Body of pancreas (tissue), 4 donors: Measurements from ENCODE around the gene SCUBE1.

Source experiments
- CTCF ChIP-seq, 7 experiments: fragments of 450-650 bp in 4 of 7; fragments of 200-600 bp in 3 of 7; sonication (generic) in 3 of 7; IDR thresholded peaks; one replicate each; pipeline ENCODE4 v1.5.1; 2016 to 2019; ENCODE audit warnings: antibody characterized with exemption in 7 of 7
- POLR2A ChIP-seq, 3 donors: fragments of 450-650 bp; IDR thresholded peaks; one replicate each; pipeline ENCODE4 v1.6.1; 2016; ENCODE audit warnings: antibody characterized with exemption in 3 of 3, mild to moderate bottlenecking in 2 of 3

- TF ChIP-seq CTCF (IDR thresholded peaks at IDR 0.05) (no peak), POLR2A (IDR thresholded peaks at IDR 0.05) (no peak)
These were observed 70.3 kb downstream of the SCUBE1 start for GRCh38 chr22:43272869-43273318.
